ENCODE results near the gene UGT1A10. TPM values are rescaled to one million over a fixed set of nuclear protein-coding genes. Genes with fewer than 3 reads are reported as not detected.

UGT1A10 gene
- total RNA-seq, 1 donor from 2014 or later = not detected

DNA sequence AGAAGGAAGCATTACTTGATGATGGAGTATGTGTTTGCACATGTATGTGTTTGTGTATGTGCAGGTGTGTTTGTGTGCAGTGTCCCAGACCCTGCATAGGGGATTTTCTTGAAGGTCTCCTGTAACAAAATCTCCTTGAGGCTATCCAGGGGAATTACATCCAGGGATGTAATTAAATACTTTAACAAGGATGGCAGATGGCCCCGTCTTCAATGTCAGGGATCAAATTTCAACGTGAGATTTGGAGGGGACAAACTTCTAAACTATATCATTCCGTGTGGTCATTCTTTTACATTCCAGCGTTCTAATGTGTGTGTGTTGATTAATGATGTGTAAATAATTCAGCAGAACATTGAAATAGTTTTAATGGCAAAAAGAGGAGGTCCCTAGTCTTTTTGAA, 38.7 kb downstream of the UGT1A10 start:
- TF ChIP-seq, protein P1, sequence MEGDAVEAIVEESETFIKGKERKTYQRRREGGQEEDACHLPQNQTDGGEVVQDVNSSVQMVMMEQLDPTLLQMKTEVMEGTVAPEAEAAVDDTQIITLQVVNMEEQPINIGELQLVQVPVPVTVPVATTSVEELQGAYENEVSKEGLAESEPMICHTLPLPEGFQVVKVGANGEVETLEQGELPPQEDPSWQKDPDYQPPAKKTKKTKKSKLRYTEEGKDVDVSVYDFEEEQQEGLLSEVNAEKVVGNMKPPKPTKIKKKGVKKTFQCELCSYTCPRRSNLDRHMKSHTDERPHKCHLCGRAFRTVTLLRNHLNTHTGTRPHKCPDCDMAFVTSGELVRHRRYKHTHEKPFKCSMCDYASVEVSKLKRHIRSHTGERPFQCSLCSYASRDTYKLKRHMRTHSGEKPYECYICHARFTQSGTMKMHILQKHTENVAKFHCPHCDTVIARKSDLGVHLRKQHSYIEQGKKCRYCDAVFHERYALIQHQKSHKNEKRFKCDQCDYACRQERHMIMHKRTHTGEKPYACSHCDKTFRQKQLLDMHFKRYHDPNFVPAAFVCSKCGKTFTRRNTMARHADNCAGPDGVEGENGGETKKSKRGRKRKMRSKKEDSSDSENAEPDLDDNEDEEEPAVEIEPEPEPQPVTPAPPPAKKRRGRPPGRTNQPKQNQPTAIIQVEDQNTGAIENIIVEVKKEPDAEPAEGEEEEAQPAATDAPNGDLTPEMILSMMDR (IDR thresholded peaks at IDR 0.05; ENCODE audit: unreplicated experiment) = peak; percentile 35
- no peaks in the 10 kb centered on the region for H3K36me3 Mint-ChIP-seq (ENCODE audit: low read depth, unreplicated experiment)
- DNase-seq (ENCODE audit: low spot score) = no peak
- H3K4me1 Mint-ChIP-seq (ENCODE audit: unreplicated experiment) = no peaks in the 10 kb centered on the region
- H3K9me3 Mint-ChIP-seq (ENCODE audit: unreplicated experiment) = no peaks in the 10 kb centered on the region
- H3K4me3 Mint-ChIP-seq (ENCODE audit: unreplicated experiment) = no peak overlapping the region
- no peaks in the 10 kb centered on the region for H3K27me3 Mint-ChIP-seq (ENCODE audit: unreplicated experiment)
- no peak overlapping the region for H3K27ac Mint-ChIP-seq (ENCODE audit: unreplicated experiment)

DNA sequence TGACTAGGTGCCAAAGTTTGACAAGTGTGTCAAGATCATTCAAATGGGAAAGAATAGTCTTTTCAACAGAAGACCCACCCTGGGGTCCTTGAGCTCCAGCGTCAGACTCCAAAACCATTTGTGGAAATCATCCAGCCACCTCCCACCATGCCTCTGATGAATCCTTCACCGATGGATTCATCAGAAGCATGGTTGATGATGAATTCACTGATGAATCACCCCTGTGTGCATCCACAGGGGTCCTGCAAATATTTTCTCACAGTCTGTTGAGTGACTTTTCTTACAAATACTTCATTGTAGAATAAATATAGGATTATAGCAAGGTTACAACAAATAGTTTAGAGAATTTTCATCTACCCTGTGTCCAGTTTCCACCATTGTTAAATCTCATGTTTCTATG, 39.8 kb downstream of the UGT1A10 start:
- TF ChIP-seq, protein P1 (IDR thresholded peaks at IDR 0.05; ENCODE audit: unreplicated experiment) = no peak
- H3K9me3 Mint-ChIP-seq (ENCODE audit: unreplicated experiment) = no peaks in the 10 kb centered on the region
- no peak overlapping the region for H3K27ac Mint-ChIP-seq (ENCODE audit: unreplicated experiment)
- H3K4me3 Mint-ChIP-seq (ENCODE audit: unreplicated experiment) = no peak overlapping the region
- H3K27me3 Mint-ChIP-seq (ENCODE audit: unreplicated experiment) = no peaks in the 10 kb centered on the region
- no peaks in the 10 kb centered on the region for H3K36me3 Mint-ChIP-seq (ENCODE audit: low read depth, unreplicated experiment)
- DNase-seq (ENCODE audit: low spot score) = no peak
- no peaks in the 10 kb centered on the region for H3K4me1 Mint-ChIP-seq (ENCODE audit: unreplicated experiment)

DNA sequence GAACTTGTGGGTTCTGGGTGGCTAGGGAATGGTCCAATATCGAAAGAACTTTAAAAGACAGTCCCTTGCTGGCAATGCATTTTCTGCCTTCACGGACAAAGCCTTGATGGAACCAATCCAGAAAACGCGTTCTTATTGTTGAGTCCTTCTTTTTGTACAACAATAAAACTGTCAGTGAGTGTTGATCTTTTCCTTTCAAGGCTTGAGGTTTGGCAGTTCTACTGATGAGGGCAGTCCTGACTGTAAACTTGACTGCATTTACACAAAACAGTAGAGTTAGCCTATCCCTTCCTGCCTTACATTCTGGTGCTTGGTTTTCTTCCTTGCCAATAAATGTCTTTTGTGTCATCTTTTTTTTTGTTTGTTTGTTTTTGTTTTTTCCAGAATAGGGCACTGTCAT, 42.9 kb downstream of the UGT1A10 start:
- H3K4me1 Mint-ChIP-seq (ENCODE audit: unreplicated experiment) = no peaks in the 10 kb centered on the region
- H3K27me3 Mint-ChIP-seq (ENCODE audit: unreplicated experiment) = no peaks in the 10 kb centered on the region
- H3K9me3 Mint-ChIP-seq (ENCODE audit: unreplicated experiment) = no peaks in the 10 kb centered on the region
- H3K36me3 Mint-ChIP-seq (ENCODE audit: low read depth, unreplicated experiment) = no peaks in the 10 kb centered on the region
- no peak overlapping the region for H3K27ac Mint-ChIP-seq (ENCODE audit: unreplicated experiment)
- no peak overlapping the region for H3K4me3 Mint-ChIP-seq (ENCODE audit: unreplicated experiment)
- no peak for DNase-seq (ENCODE audit: low spot score)
- TF ChIP-seq, protein P1 (IDR thresholded peaks at IDR 0.05; ENCODE audit: unreplicated experiment) = no peak

DNA sequence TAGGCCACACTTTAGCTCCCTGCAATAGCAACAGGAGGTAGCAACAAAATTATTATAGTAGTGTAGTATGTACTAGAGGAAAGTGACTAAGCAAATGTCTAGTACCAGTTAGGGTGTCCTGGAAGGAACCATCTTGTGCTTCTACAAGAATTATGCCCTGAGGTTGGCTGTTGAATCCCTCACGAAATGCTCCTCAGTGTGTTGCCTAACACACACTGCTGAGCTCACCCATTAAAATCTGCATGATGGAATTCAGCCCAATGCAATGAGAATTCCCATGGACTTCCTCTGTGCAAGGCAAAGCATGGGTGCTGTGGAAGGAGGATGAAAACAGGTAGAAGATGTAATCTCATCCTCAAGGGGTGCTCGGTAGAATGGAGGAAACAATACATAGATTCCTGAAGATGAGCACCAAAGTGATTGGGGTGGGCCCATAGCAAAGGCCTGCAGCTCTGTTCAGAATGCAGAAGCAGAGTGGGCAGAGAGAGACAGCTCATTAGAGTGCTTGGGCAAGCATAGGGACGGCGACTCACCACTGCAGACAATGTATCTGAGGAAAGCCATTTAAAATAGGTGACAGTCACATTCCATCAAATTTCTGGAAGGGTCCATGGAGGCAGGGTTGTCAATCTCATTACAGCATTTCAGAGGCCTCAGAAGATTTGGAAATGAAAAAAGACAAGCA, 44.3 kb downstream of the UGT1A10 start:
- no peak for DNase-seq (ENCODE audit: low spot score)
- no peaks in the 10 kb centered on the region for H3K36me3 Mint-ChIP-seq (ENCODE audit: low read depth, unreplicated experiment)
- H3K9me3 Mint-ChIP-seq (ENCODE audit: unreplicated experiment) = no peaks in the 10 kb centered on the region
- no peak overlapping the region for H3K4me3 Mint-ChIP-seq (ENCODE audit: unreplicated experiment)
- H3K4me1 Mint-ChIP-seq (ENCODE audit: unreplicated experiment) = no peaks in the 10 kb centered on the region
- H3K27ac Mint-ChIP-seq (ENCODE audit: unreplicated experiment) = no peak overlapping the region
- TF ChIP-seq, protein P1 (IDR thresholded peaks at IDR 0.05; ENCODE audit: unreplicated experiment) = no peak
- H3K27me3 Mint-ChIP-seq (ENCODE audit: unreplicated experiment) = no peaks in the 10 kb centered on the region

DNA sequence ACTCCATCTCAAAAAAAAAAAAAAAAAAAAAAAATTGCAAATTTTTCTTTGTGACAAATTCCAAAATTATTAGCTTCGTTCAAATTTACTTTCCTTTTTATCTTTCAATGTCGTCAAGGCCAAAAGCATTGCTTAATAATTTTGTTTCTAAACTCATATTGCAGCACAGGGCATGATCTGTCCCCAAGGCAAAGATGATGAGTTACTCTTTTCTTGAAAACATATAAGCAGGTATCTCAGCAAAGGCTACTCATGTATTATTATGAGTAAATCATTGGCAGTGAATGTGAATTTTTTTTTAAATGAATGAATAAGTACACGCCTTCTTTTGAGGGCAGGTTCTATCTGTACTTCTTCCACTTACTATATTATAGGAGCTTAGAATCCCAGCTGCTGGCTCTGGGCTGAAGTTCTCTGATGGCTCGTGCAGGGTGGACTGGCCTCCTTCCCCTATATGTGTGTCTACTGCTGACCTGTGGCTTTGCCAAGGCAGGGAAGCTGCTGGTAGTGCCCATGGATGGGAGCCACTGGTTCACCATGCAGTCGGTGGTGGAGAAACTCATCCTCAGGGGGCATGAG, 45.4 kb downstream of the UGT1A10 start, which contains the start of gene UGT1A7:
TSS of gene UGT1A7 (plus strand) at position 381 of the 579 bp plus-strand sequence. CDS start at position 418, 37 bp downstream.
- no peaks in the 10 kb centered on the region for H3K4me1 Mint-ChIP-seq (ENCODE audit: unreplicated experiment)
- no peak for DNase-seq (ENCODE audit: low spot score)
- H3K9me3 Mint-ChIP-seq (ENCODE audit: unreplicated experiment) = no peaks in the 10 kb centered on the region
- no peak within 1 kb of the TSS for H3K4me3 Mint-ChIP-seq (ENCODE audit: unreplicated experiment)
- no peak within 1 kb of the TSS for H3K27ac Mint-ChIP-seq (ENCODE audit: unreplicated experiment)
- no peaks in the 10 kb centered on the region for H3K27me3 Mint-ChIP-seq (ENCODE audit: unreplicated experiment)
- H3K36me3 Mint-ChIP-seq (ENCODE audit: low read depth, unreplicated experiment) = no peaks in the 10 kb centered on the region
- TF ChIP-seq, protein P1 (IDR thresholded peaks at IDR 0.05; ENCODE audit: unreplicated experiment) = no peak
